Immature natural killer cell (primary cell): ENCODE results near the gene GALNTL6. TPM values are rescaled to one million over a fixed set of nuclear protein-coding genes. Genes with fewer than 3 reads are reported as not detected.

Experiments
- DNase-seq, 3 donors: peaks; one replicate each; pipeline ENCODE4 v3.0.0; 2022; ENCODE audit warnings: mixed read lengths in 1 of 3
- H3K27ac Mint-ChIP-seq, 6 donors: one replicate each; pipeline ENCODE4 v1.8.0; 2020; ENCODE audit warnings: mixed read lengths in 6 of 6, mild to moderate bottlenecking in 5 of 6, inconsistent platforms in 4 of 6, moderate library complexity in 3 of 6
- H3K27me3 Mint-ChIP-seq, 3 donors: one replicate each; pipeline ENCODE4 v1.8.0; 2020 to 2021; ENCODE audit warnings: low read depth in 3 of 3, mild to moderate bottlenecking in 3 of 3, mixed read lengths in 3 of 3, moderate library complexity in 3 of 3, inconsistent platforms in 1 of 3
- H3K36me3 Mint-ChIP-seq, 3 donors: one replicate each; pipeline ENCODE4 v1.8.0; 2020; ENCODE audit warnings: mixed read lengths in 3 of 3, inconsistent platforms in 2 of 3, mild to moderate bottlenecking in 2 of 3
- H3K4me1 Mint-ChIP-seq, 2 donors: one replicate each; pipeline ENCODE4 v1.8.0; 2020; ENCODE audit warnings: inconsistent platforms in 2 of 2, mild to moderate bottlenecking in 2 of 2, mixed read lengths in 2 of 2, moderate library complexity in 1 of 2
- H3K4me3 Mint-ChIP-seq, 5 donors: one replicate each; pipeline ENCODE4 v1.8.0; 2020; ENCODE audit warnings: mild to moderate bottlenecking in 5 of 5, mixed read lengths in 5 of 5, inconsistent platforms in 3 of 5, moderate library complexity in 3 of 5
- H3K9me3 Mint-ChIP-seq, 6 donors: one replicate each; pipeline ENCODE4 v1.8.0; 2020; ENCODE audit warnings: mild to moderate bottlenecking in 6 of 6, mixed read lengths in 6 of 6, inconsistent platforms in 4 of 6, moderate library complexity in 3 of 6
- polyA plus RNA-seq, 3 donors: library from polyadenylated mRNA; unstranded; fragments of 300-500 nt; fragmentation: Illumina TruSeq; gene quantifications; one replicate each; pipeline ENCODE4 v1.2.3, GENCODE V29; 2021

The GALNTL6 gene
- not detected for polyA plus RNA-seq

GRCh38 chr4:171812665-171813525, at the start of gene GALNTL6:
Gene GALNTL6 (plus strand): TSS chr4:171813404.
- no peak within 1 kb of the TSS for H3K27ac Mint-ChIP-seq
- no peaks in the 10 kb centered on the region for H3K36me3 Mint-ChIP-seq
- peak within 1 kb of the TSS in 3 of 5 donors; percentile 27 to 61 (median 52) for H3K4me3 Mint-ChIP-seq
- H3K4me1 Mint-ChIP-seq, result no peaks in the 10 kb centered on the region
- H3K9me3 Mint-ChIP-seq, result peaks cover 0 to 26% (median 20%) of the 10 kb centered on the region in 6 donors
- H3K27me3 Mint-ChIP-seq, result peaks cover 0 to 5% (median 4%) of the 10 kb centered on the region in 3 donors
- DNase-seq, result no peak

GRCh38 chr4:171765514-171765913, 47.7 kb upstream of the GALNTL6 start:
- no peaks in the 10 kb centered on the region for H3K4me1 Mint-ChIP-seq
- H3K36me3 Mint-ChIP-seq, result no peaks in the 10 kb centered on the region
- H3K27me3 Mint-ChIP-seq, result peaks cover 0 to 9% (median 0%) of the 10 kb centered on the region in 3 donors
- peaks cover 19 to 48% (median 38%) of the 10 kb centered on the region in 6 donors for H3K9me3 Mint-ChIP-seq
- no peak overlapping the region for H3K4me3 Mint-ChIP-seq
- no peak for DNase-seq
- no peak overlapping the region for H3K27ac Mint-ChIP-seq

DNA sequence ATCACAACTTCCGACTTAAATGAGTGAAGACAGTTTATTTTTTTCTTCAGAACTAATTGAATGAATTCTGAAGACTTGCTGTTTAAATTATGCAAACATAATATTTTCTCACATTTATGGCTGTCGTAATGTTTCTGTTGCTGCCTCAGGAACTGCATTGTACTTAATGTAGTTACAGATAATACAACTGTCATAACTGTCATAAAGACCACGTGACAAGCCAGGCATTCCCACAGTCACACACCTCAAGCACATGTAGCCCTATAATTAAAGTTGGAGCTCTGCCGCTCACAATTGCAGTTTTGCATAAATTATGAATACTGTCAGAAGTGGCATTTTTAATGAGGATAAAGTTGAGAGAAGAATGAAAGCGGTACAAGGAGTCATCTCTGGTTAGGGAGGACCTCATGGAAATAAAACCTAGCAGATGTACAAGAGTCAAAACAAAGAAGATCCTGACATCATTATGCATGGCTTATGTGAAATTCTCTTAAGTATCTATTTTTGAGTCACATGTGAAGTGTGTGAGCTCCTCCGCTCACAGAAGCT, 38.5 kb upstream of the GALNTL6 start:
- Mint-ChIP-seq H3K4me3 (no peak overlapping the region), H3K9me3 (peaks cover 3 to 25% (median 19%) of the 10 kb centered on the region in 6 donors), H3K4me1 (no peaks in the 10 kb centered on the region), H3K27me3 (no peaks in the 10 kb centered on the region), H3K36me3 (peaks cover 0 to 3% (median 0%) of the 10 kb centered on the region in 3 donors), H3K27ac (no peak overlapping the region)
- DNase-seq, result no peak

- Mint-ChIP-seq H3K27ac (no peak overlapping the region), H3K36me3 (no peaks in the 10 kb centered on the region), H3K9me3 (peaks cover 6 to 36% (median 23%) of the 10 kb centered on the region in 6 donors), H3K27me3 (no peaks in the 10 kb centered on the region), H3K4me3 (no peak overlapping the region), H3K4me1 (no peaks in the 10 kb centered on the region)
- no peak for DNase-seq
Observed at GRCh38 chr4:171779301-171779700, 33.9 kb upstream of the GALNTL6 start.

GRCh38 chr4:171785388-171785787, 27.8 kb upstream of the GALNTL6 start:
- no peak for DNase-seq
- Mint-ChIP-seq H3K4me3 (no peak overlapping the region), H3K27ac (no peak overlapping the region), H3K27me3 (no peaks in the 10 kb centered on the region), H3K4me1 (no peaks in the 10 kb centered on the region), H3K36me3 (no peaks in the 10 kb centered on the region), H3K9me3 (peaks cover 3 to 30% (median 19%) of the 10 kb centered on the region in 6 donors)

DNA sequence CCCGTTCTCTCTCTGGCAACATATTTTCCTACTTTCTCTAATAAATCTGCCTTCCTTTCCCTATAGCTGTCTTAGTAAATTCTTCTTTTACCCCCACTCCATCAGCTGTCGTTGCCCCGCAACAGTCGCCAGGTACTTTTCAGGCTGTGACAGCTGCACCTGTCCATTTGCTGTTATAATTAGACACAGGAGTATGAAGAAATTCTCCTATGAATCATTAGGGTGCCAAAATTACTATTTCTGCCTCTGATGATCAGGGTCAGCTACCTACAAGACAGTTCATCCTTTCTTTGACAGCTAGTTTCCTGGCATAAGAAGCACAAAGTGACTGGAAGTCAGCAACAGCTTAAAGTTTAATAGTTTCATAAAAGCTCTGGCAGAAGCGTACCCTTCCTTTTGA, 19.5 kb upstream of the GALNTL6 start:
- Mint-ChIP-seq H3K4me3 (no peak overlapping the region), H3K27ac (no peak overlapping the region), H3K36me3 (no peaks in the 10 kb centered on the region), H3K4me1 (no peaks in the 10 kb centered on the region), H3K9me3 (peaks cover 3 to 29% (median 10%) of the 10 kb centered on the region in 6 donors), H3K27me3 (no peaks in the 10 kb centered on the region)
- DNase-seq, result no peak

GRCh38 chr4:171794528-171794927, 18.7 kb upstream of the GALNTL6 start:
- H3K4me1 Mint-ChIP-seq, result no peaks in the 10 kb centered on the region
- no peak overlapping the region for H3K27ac Mint-ChIP-seq
- no peak overlapping the region for H3K4me3 Mint-ChIP-seq

GRCh38 chr4:171809854-171810253, 3.4 kb upstream of the GALNTL6 start:
- peaks cover 0 to 5% (median 4%) of the 10 kb centered on the region in 3 donors for H3K27me3 Mint-ChIP-seq
- no peak overlapping the region for H3K27ac Mint-ChIP-seq
- no peak overlapping the region for H3K4me3 Mint-ChIP-seq
- no peak for DNase-seq
- H3K4me1 Mint-ChIP-seq, result no peaks in the 10 kb centered on the region
- H3K9me3 Mint-ChIP-seq, result peaks cover 0 to 37% (median 22%) of the 10 kb centered on the region in 6 donors
- H3K36me3 Mint-ChIP-seq, result no peaks in the 10 kb centered on the region

More at GRCh38 chr4:171794528-171794927, 18.7 kb upstream of the GALNTL6 start:
- no peaks in the 10 kb centered on the region for H3K27me3 Mint-ChIP-seq
- DNase-seq, result no peak
- H3K9me3 Mint-ChIP-seq, result peaks cover 6 to 34% (median 8%) of the 10 kb centered on the region in 6 donors
- no peaks in the 10 kb centered on the region for H3K36me3 Mint-ChIP-seq

DNA sequence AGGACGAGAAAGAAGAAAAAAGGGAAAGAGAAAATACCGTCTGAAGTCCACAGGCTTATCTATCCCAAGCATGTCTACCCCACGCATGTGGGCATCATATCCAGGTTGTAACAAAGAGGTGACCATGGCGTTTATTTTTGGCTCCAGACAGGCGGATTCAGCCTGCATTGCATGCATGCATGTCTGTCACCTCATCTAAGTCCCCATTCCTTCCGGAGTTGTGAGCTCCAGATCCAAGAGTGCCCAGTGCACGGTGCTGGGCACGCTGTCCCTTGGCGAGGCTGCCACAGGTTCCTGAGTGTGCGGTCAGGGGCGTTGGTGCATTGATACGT, 905 bp upstream of the GALNTL6 start:
- Mint-ChIP-seq H3K9me3 (peaks cover 0 to 26% (median 20%) of the 10 kb centered on the region in 6 donors), H3K27ac (no peak overlapping the region)
- DNase-seq, result no peak

DNA sequence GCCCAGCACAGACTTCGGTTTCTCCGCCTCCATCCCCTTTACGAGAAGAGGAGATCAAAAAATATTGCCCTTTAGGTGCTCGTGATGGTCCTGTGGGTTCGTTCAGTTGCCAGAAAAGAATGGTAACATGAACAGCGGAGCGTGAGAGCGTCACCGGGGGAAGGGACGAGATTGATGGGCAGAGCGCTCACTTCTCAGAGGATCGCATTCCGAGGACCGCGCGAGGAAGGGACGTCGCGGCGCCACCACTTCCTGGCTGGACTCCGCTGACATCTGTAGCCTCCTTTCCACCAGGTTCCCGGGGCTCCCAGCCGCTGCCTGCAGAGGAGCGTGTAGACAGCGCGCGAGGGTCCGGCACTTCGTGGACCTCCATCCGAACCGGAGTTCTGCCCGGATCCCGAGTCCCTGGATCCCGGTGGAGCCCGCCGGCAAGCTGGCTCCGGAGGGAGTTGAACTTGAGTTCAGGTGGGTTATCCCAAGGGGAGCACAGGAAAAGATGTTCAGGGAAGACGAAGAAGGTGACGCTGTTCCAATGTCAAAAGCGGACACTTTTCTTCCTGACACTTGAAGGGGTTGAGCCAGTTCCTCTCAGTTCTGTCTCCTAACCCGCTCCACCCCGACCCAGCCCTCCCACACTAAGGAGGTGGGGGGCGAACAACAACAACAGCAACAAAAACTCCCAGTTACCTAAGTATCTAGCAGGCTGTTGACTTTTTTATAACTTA, 484 bp downstream of the GALNTL6 start:
- H3K4me1 Mint-ChIP-seq, result no peaks in the 10 kb centered on the region
- DNase-seq, result no peak
- H3K27me3 Mint-ChIP-seq, result peaks cover 0 to 5% (median 4%) of the 10 kb centered on the region in 3 donors
- peaks cover 0 to 26% (median 20%) of the 10 kb centered on the region in 6 donors for H3K9me3 Mint-ChIP-seq
- H3K27ac Mint-ChIP-seq, result no peak overlapping the region
- no peaks in the 10 kb centered on the region for H3K36me3 Mint-ChIP-seq
- H3K4me3 Mint-ChIP-seq, result peak overlapping the region in 2 of 5 donors; percentile 27 to 52

More for the DNA sequence above, 905 bp upstream of the GALNTL6 start:
- Mint-ChIP-seq H3K4me3 (peak overlapping the region in 2 of 5 donors; percentile 46 to 61), H3K4me1 (no peaks in the 10 kb centered on the region), H3K36me3 (no peaks in the 10 kb centered on the region), H3K27me3 (peaks cover 0 to 5% (median 4%) of the 10 kb centered on the region in 3 donors)

DNA sequence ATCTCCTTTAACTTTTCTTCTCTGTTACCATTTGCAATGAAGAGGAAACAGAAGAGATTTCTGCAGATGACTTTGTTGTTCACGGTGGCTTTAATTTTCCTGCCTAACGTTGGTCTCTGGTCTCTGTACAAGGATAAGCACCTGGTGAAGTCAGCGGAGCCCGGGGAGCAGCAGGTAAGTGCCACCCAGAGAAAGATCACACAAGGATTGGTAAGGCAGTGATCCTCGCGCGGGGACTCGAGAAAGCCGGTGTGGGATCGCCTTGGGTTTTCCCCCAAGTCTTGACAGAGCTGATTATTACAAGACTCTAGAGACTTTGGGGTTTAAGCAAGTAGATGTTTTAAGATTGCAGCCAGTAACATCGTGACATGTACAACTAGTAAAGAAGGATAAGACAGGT, 1.3 kb downstream of the GALNTL6 start:
- no peaks in the 10 kb centered on the region for H3K36me3 Mint-ChIP-seq
- peaks cover 0 to 26% (median 20%) of the 10 kb centered on the region in 6 donors for H3K9me3 Mint-ChIP-seq
- no peak for DNase-seq
- H3K4me1 Mint-ChIP-seq, result no peaks in the 10 kb centered on the region
- peaks cover 0 to 4% (median 3%) of the 10 kb centered on the region in 3 donors for H3K27me3 Mint-ChIP-seq
- no peak overlapping the region for H3K4me3 Mint-ChIP-seq
- H3K27ac Mint-ChIP-seq, result no peak overlapping the region

DNA sequence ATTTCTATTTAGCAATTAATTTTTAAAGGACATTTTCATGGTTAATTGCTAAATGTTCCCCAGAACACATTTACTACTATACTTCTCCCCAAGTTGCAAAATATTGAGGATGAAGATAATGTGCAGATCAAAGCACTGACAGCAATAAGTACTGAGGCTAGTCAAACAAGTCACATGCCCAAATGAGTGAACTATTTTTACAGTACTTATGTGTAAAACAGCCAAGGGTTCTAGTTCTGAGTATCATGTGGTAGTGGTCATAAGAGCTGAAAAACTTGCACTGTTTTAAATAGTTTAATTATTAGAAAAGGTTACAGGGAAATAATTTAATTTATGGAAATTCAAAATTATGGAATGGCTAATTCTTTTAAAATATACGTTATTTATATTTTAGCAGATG, 3.8 kb downstream of the GALNTL6 start:
- no peak for DNase-seq
- Mint-ChIP-seq H3K27me3 (peaks cover 0 to 4% (median 2%) of the 10 kb centered on the region in 3 donors), H3K4me1 (no peaks in the 10 kb centered on the region), H3K4me3 (no peak overlapping the region), H3K9me3 (peaks cover 0 to 26% (median 16%) of the 10 kb centered on the region in 6 donors), H3K27ac (no peak overlapping the region), H3K36me3 (no peaks in the 10 kb centered on the region)

DNA sequence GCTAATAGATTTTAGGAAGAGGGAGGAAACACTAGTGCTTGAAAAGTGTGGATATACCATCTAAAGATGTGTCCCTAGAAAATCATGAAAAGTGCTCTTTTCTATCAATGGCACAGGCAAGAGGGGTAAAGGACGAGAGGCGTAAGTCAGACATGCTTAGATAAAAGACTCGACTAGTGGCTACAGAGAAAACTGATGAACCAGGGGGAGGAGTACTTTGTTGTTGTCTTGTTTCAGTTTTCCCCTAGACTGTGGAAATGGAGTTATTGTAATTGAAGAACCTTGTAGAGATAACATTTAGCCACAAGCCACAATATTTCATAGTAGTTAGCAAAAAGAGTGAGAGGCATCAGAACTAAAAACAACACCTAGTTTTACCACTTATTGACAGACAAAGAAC, 21.4 kb downstream of the GALNTL6 start:
- Mint-ChIP-seq H3K9me3 (peaks cover 0 to 25% (median 13%) of the 10 kb centered on the region in 6 donors), H3K27me3 (no peaks in the 10 kb centered on the region), H3K36me3 (no peaks in the 10 kb centered on the region), H3K4me3 (no peak overlapping the region), H3K27ac (no peak overlapping the region), H3K4me1 (no peaks in the 10 kb centered on the region)
- DNase-seq, result no peak

GRCh38 chr4:171843456-171843855, 30.3 kb downstream of the GALNTL6 start:
- no peaks in the 10 kb centered on the region for H3K27me3 Mint-ChIP-seq
- no peak overlapping the region for H3K4me3 Mint-ChIP-seq
- no peaks in the 10 kb centered on the region for H3K4me1 Mint-ChIP-seq
- H3K36me3 Mint-ChIP-seq, result no peaks in the 10 kb centered on the region
- no peak overlapping the region for H3K27ac Mint-ChIP-seq
- DNase-seq, result no peak
- peaks cover 0 to 34% (median 9%) of the 10 kb centered on the region in 6 donors for H3K9me3 Mint-ChIP-seq
